Loucy (cell line): ENCODE measurements around the gene PRDX1.

Experiments used
- H2AFZ ChIP-seq: fragments of 200-600 bp; sonication (generic); 2 replicates; pipeline ENCODE4 v1.6.0; 2016; ENCODE audit warnings: antibody characterized with exemption, mild to moderate bottlenecking, low read length, moderate library complexity
- H3F3A ChIP-seq: fragments of 200-600 bp; 2 replicates; pipeline ENCODE4 v1.6.0; 2016; ENCODE audit warnings: antibody characterized with exemption, low read depth, mild to moderate bottlenecking
- H3K27me3 ChIP-seq: fragments of 200-600 bp; sonication (generic); 2 replicates; pipeline ENCODE4 v1.6.1; 2014; ENCODE audit warnings: low read length, mild to moderate bottlenecking; ENCODE audit not compliant: insufficient read depth, poor library complexity, severe bottlenecking
- H3K36me3 ChIP-seq: fragments of 200-600 bp; sonication (generic); 2 replicates; pipeline ENCODE4 v1.6.1; 2016; ENCODE audit warnings: low read length; ENCODE audit not compliant: insufficient read depth
- H3K4me1 ChIP-seq: fragments of 200-600 bp; sonication (generic); 2 replicates; pipeline ENCODE4 v1.5.1; 2014; ENCODE audit warnings: low read length, mild to moderate bottlenecking; ENCODE audit not compliant: insufficient read depth, poor library complexity, severe bottlenecking
- H3K4me2 ChIP-seq: fragments of 200-600 bp; sonication (generic); 2 replicates; pipeline ENCODE4 v1.6.0; 2014; ENCODE audit warnings: antibody characterized with exemption, low read length, low read depth, mild to moderate bottlenecking; ENCODE audit not compliant: poor library complexity, severe bottlenecking
- H3K4me3 ChIP-seq: fragments of 200-600 bp; sonication (generic); 2 replicates; pipeline ENCODE4 v1.5.1; 2014; ENCODE audit warnings: low read length, mild to moderate bottlenecking, mixed read lengths; ENCODE audit not compliant: poor library complexity, severe bottlenecking
- H3K79me2 ChIP-seq: fragments of 200-600 bp; sonication (generic); 2 replicates; pipeline ENCODE4 v1.6.1; 2014; ENCODE audit warnings: low read length; ENCODE audit not compliant: insufficient read depth
- H3K9ac ChIP-seq: fragments of 200-600 bp; sonication (generic); 2 replicates; pipeline ENCODE4 v1.6.0; 2014; ENCODE audit warnings: mild to moderate bottlenecking, low read depth, low read length, moderate library complexity; ENCODE audit not compliant: poor library complexity, severe bottlenecking
- H3K9me2 ChIP-seq: fragments of 200-600 bp; sonication (generic); replicated peaks from 2 replicates; pipeline ENCODE4 v1.6.1; 2016; ENCODE audit warnings: low read depth, low read length, mixed read lengths
- H3K9me3 ChIP-seq: fragments of 200-600 bp; sonication (generic); 2 replicates; pipeline ENCODE4 v1.6.1; 2014; ENCODE audit warnings: mild to moderate bottlenecking, antibody characterized with exemption, low read length, low read depth; ENCODE audit not compliant: insufficient read depth
- H4K20me1 ChIP-seq: fragments of 200-600 bp; sonication (generic); 2 replicates; pipeline ENCODE4 v1.6.0; 2014; ENCODE audit warnings: antibody characterized with exemption, low read length, mild to moderate bottlenecking; ENCODE audit not compliant: insufficient read depth, poor library complexity, severe bottlenecking
- EZH2phosphoT487 ChIP-seq: fragments of 200-600 bp; IDR thresholded peaks from 2 replicates; pipeline ENCODE4 v1.6.1; 2018; ENCODE audit warnings: antibody characterized with exemption, mild to moderate bottlenecking, moderate library complexity, borderline replicate concordance
- TF ChIP-seq, protein P1 (sequence below): fragments of 200-600 bp; sonication (generic); conservative IDR thresholded peaks from 2 replicates; pipeline ENCODE4 v1.5.1; 2014; ENCODE audit warnings: mild to moderate bottlenecking, antibody characterized with exemption, low read length

Gene PRDX1

DNA sequence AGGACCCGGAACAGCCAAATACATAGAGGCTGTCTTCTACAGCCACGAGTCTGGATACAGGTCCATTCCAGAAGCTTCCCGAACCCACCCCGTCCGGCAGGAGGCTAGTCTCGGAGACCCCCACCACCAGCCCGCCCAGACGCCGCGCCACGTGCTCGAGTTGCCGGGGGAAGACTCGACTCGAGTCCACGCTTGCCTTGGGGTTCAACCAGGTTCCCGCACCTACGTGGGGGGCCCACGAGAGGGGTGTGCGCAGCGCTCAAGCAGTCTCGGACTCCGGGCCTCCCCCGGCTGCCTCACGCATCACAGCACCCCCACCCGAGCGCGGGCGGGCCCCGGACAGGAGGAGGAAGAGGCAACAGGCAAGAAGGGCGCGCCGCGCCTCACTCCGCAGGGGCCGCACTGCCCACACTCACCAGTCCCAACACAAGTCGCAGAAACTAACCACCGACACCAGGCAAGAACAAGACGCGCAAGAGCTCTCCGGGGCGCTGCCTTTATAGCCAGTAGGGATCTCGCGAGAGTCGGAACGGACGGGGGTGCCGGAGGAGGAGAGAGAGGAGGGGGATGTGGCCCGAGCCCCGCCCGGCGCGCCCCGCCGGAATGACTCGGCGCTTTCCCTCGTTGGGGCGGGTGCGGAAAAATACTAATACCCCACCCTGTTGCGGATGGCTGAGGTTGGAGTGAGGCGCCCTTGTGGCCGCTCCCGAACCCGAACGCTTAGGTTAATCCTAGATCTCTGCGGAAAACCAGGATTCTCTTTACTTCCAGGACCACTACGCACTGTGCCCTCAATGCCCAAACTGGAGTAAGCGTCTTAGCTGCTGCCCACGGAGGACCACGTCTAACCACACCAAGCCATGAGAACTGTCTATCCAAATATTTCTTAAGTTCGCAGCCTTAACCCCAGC, at the start of gene PRDX1:
Gene PRDX1 (minus strand): TSS at position 472 of the 911 bp plus-strand sequence. CDS start 2,841 bp downstream, outside the sequence.
- Histone ChIP-seq H3F3A (no peaks in the 10 kb centered on the region), H3K9ac (peak within 1 kb of the TSS; percentile 97), H4K20me1 (peaks cover 25% of the 10 kb centered on the region), H3K4me1 (peaks cover 56% of the 10 kb centered on the region), H3K4me2 (peak within 1 kb of the TSS; percentile 91), H3K4me3 (peak within 1 kb of the TSS; percentile 98), H3K9me3 (no peaks in the 10 kb centered on the region), H2AFZ (peak within 1 kb of the TSS; percentile 80), H3K9me2 (no peaks in the 10 kb centered on the region), H3K36me3 (peaks cover 6% of the 10 kb centered on the region; the same call in 1 of the 2 replicates), H3K79me2 (peaks cover 50% of the 10 kb centered on the region), H3K27me3 (no peaks in the 10 kb centered on the region)
- TF ChIP-seq, protein P1, sequence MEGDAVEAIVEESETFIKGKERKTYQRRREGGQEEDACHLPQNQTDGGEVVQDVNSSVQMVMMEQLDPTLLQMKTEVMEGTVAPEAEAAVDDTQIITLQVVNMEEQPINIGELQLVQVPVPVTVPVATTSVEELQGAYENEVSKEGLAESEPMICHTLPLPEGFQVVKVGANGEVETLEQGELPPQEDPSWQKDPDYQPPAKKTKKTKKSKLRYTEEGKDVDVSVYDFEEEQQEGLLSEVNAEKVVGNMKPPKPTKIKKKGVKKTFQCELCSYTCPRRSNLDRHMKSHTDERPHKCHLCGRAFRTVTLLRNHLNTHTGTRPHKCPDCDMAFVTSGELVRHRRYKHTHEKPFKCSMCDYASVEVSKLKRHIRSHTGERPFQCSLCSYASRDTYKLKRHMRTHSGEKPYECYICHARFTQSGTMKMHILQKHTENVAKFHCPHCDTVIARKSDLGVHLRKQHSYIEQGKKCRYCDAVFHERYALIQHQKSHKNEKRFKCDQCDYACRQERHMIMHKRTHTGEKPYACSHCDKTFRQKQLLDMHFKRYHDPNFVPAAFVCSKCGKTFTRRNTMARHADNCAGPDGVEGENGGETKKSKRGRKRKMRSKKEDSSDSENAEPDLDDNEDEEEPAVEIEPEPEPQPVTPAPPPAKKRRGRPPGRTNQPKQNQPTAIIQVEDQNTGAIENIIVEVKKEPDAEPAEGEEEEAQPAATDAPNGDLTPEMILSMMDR = 0 out of 2 replicates have a peak, but pooled peaks have one; percentile 10
- TF ChIP-seq EZH2phosphoT487 = no peak

DNA sequence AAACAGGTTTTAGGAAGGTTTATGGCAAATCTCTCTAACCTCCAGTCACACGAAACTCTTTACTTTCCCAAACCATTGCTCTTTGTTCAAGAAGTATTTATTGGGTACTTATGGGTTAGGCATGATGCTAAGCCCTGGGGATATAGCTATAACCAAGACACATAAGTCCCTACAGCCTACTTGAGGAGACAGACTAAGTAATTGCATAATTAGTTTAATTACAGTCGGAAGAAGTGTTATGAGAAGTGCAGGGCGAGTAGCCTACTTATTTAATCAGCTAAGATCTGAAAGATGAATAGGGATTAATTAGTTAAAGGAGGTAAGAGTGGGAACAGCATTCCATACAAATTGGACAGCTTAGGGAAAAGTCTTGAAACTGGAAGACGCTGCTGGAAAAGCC, 48.9 kb upstream of the PRDX1 start:
- H3K9ac ChIP-seq = no peak overlapping the region
- H3K79me2 ChIP-seq = no peaks in the 10 kb centered on the region
- H3F3A ChIP-seq = peaks cover 6% of the 10 kb centered on the region; the same call in 1 of the 2 replicates
- no peak overlapping the region for H2AFZ ChIP-seq
- no peaks in the 10 kb centered on the region for H3K9me3 ChIP-seq
- no peak overlapping the region for H3K4me2 ChIP-seq
- no peak for TF ChIP-seq EZH2phosphoT487
- TF ChIP-seq, protein P1 = no peak
- peaks cover 51% of the 10 kb centered on the region; the same call in 1 of the 2 replicates for H3K36me3 ChIP-seq
- no peak overlapping the region for H3K4me3 ChIP-seq
- no peaks in the 10 kb centered on the region for H3K27me3 ChIP-seq
- H3K9me2 ChIP-seq = no peaks in the 10 kb centered on the region
- peaks cover 11% of the 10 kb centered on the region for H4K20me1 ChIP-seq
- no peaks in the 10 kb centered on the region for H3K4me1 ChIP-seq

DNA sequence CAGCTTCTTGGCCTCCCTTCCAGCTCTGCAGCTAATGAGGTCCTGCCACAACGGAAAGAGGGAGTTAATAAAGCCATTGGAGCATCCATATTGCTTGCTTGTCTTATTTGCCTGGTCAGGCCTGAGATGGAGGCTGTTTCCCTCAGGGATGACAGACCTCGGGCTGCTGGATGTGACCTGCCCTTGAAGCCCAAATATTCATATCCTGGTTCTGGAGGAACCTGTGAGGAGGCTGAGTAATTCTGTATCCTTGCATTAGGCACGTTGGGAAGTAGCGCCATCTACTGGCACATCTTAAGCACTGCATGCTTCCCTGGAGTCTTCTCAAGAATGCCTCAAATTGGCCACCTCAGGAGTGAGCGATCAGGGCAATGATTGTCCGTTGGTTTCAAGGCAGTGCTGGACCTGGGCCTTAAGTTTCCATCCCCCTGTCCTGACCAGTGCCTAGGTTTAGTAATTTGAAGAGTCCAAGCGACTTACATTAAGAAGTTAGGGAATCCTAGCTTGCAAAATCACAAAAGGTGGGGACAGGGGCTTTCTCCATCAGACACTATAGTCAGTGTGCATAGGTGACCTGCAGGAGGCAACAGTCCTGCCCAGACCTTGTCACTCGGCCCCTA, 48.4 kb upstream of the PRDX1 start:
- Histone ChIP-seq H3K27me3 (no peaks in the 10 kb centered on the region), H4K20me1 (peaks cover 11% of the 10 kb centered on the region), H3K4me1 (no peaks in the 10 kb centered on the region), H3K4me2 (no peak overlapping the region), H3K9ac (no peak overlapping the region), H3K79me2 (no peaks in the 10 kb centered on the region), H3K36me3 (peaks cover 53% of the 10 kb centered on the region; the same call in 1 of the 2 replicates), H2AFZ (no peak overlapping the region), H3F3A (peaks cover 6% of the 10 kb centered on the region; the same call in 1 of the 2 replicates), H3K4me3 (no peak overlapping the region), H3K9me3 (no peaks in the 10 kb centered on the region), H3K9me2 (no peaks in the 10 kb centered on the region)
- no peak for TF ChIP-seq EZH2phosphoT487
- TF ChIP-seq, protein P1 = peak; percentile 99
